K562 (cell line): Measurements from ENCODE around the gene TMOD2.

Experiments
- CTCF ChIP-seq, 3 experiments: IDR thresholded peaks in 2 of 3; conservative IDR thresholded peaks in 1 of 3; 2 replicates each; pipeline ENCODE4 v1.5.1; 2011 to 2012; ENCODE audit warnings: low read length in 3 of 3, mild to moderate bottlenecking in 3 of 3, control low read depth in 2 of 3, improper control_type of control experiment in 1 of 3, inconsistent platforms in 1 of 3, low read depth in 1 of 3, mixed read lengths in 1 of 3, moderate library complexity in 1 of 3; ENCODE audit not compliant: insufficient read depth in 2 of 3
- ETV6 ChIP-seq, 3 experiments: fragments of 150-350 bp in 1 of 3; sonication (generic) in 1 of 3; formaldehyde crosslinking in 1 of 3; IDR thresholded peaks; 2 replicates each; pipeline versions ENCODE4 v1.6.1 to v1.8.0; 2014 to 2022; ENCODE audit warnings: borderline replicate concordance in 2 of 3, low read depth in 2 of 3, antibody characterized with exemption in 1 of 3, low read length in 1 of 3, mild to moderate bottlenecking in 1 of 3, missing genetic modification reagents in 1 of 3
- FOXP4 ChIP-seq: sonication (generic); formaldehyde crosslinking; IDR thresholded peaks from 2 replicates; pipeline ENCODE4 v1.8.0; 2022; ENCODE audit warnings: mild to moderate bottlenecking, missing genetic modification reagents, borderline replicate concordance
- KDM4B ChIP-seq, 2 experiments: fragments of 450-650 bp in 1 of 2; sonication (generic) in 1 of 2; IDR thresholded peaks; 2 replicates each; pipeline ENCODE4 v1.6.1; 2016 to 2017; ENCODE audit warnings: borderline replicate concordance in 2 of 2, antibody characterized with exemption in 1 of 2, low read depth in 1 of 2, mild to moderate bottlenecking in 1 of 2
- MEF2D ChIP-seq: conservative IDR thresholded peaks from 2 replicates; pipeline ENCODE4 v1.6.1; 2016; ENCODE audit warnings: low read depth, missing genetic modification characterization, missing compliant biosample characterization
- NFE2L1 ChIP-seq: fragments of 450-650 bp; IDR thresholded peaks from 2 replicates; pipeline ENCODE4 v1.6.1; 2016; ENCODE audit warnings: missing genetic modification characterization, low read depth, mild to moderate bottlenecking, missing compliant biosample characterization, moderate library complexity, borderline replicate concordance
- NFRKB ChIP-seq: fragments of 450-650 bp; IDR thresholded peaks from 2 replicates; pipeline ENCODE4 v1.6.1; 2016; ENCODE audit warnings: low read depth
- POLR2A ChIP-seq: fragments of 450-650 bp; conservative IDR thresholded peaks from 2 replicates; pipeline ENCODE4 v1.6.1; 2016
- RREB1 ChIP-seq: fragments of 250-450 bp; sonication (Bioruptor Pico); IDR thresholded peaks from 2 replicates; pipeline ENCODE4 v1.4.0; 2020
- THRB ChIP-seq: fragments of 450-650 bp; formaldehyde crosslinking; conservative IDR thresholded peaks from 2 replicates; pipeline ENCODE4 v1.4.0; 2022; ENCODE audit warnings: mild to moderate bottlenecking, missing genetic modification characterization
- ZFX ChIP-seq: sonication (generic); formaldehyde crosslinking; IDR thresholded peaks from 2 replicates; pipeline ENCODE4 v1.8.0; 2022; ENCODE audit warnings: mild to moderate bottlenecking, missing genetic modification reagents, moderate library complexity
- ZNF23 ChIP-seq: fragments of 250-450 bp; sonication (Bioruptor Pico); IDR thresholded peaks from 2 replicates; pipeline ENCODE4 v1.4.0; 2020; ENCODE audit warnings: mild to moderate bottlenecking
- ZNF76 ChIP-seq: fragments of 250-450 bp; sonication (Bioruptor Pico); IDR thresholded peaks from 2 replicates; pipeline ENCODE4 v1.4.0; 2020; ENCODE audit warnings: mild to moderate bottlenecking, moderate library complexity, borderline replicate concordance

- TF ChIP-seq NFRKB: no peak
- TF ChIP-seq RREB1 (CRISPR knock-in tag): no peak
- TF ChIP-seq NFE2L1 (tag): no peak
- TF ChIP-seq KDM4B (IDR thresholded peaks at IDR 0.05; ENCODE audit: borderline replicate concordance in 2 of 2, low read depth in 1 of 2): no peak
- TF ChIP-seq CTCF (IDR thresholded peaks at IDR 0.05 in 2 of 3, conservative IDR thresholded peaks at IDR 0.05 in 1 of 3; ENCODE audit: insufficient read depth in 2 of 3, low read depth in 1 of 3, low read length in 3 of 3): no peak
- TF ChIP-seq ETV6 (IDR thresholded peaks at IDR 0.05; ENCODE audit: borderline replicate concordance in 1 of 2, low read depth in 2 of 2, low read length in 1 of 2): no peak
- no peak for TF ChIP-seq ETV6 (CRISPR knock-in tag; IDR thresholded peaks at IDR 0.05; ENCODE audit: borderline replicate concordance)
- TF ChIP-seq ZNF76 (CRISPR knock-in tag): no peak
- no peak for TF ChIP-seq THRB (CRISPR knock-in tag)
- no peak for TF ChIP-seq POLR2A
- no peak for TF ChIP-seq ZNF23
- no peak for TF ChIP-seq FOXP4 (CRISPR knock-in tag)
- TF ChIP-seq ZFX (CRISPR knock-in tag): no peak
- no peak for TF ChIP-seq MEF2D
These were observed 2.9 kb downstream of the TMOD2 start for GRCh38 chr15:51754267-51754666.
